HG03575 (cell line): ENCODE results near the gene SRGAP1.
"Not testable (repeated sequence)": the region's sequence is repeated elsewhere in the genome, so short reads cannot be mapped to it uniquely, and the experiment has no call there.

Source experiments
- ATAC-seq: cut with Tn5 transposase; IDR thresholded peaks from one replicate; pipeline ENCODE4 v1.9.1; 2021; ENCODE audit not compliant: unreplicated experiment, insufficient number of reproducible peaks, low FRiP score; ENCODE audit errors: extremely low read depth

SRGAP1 gene

GRCh38 chr12:64122154-64122553 lies 277.7 kb downstream of the SRGAP1 start:
- no peak for ATAC-seq

DNA sequence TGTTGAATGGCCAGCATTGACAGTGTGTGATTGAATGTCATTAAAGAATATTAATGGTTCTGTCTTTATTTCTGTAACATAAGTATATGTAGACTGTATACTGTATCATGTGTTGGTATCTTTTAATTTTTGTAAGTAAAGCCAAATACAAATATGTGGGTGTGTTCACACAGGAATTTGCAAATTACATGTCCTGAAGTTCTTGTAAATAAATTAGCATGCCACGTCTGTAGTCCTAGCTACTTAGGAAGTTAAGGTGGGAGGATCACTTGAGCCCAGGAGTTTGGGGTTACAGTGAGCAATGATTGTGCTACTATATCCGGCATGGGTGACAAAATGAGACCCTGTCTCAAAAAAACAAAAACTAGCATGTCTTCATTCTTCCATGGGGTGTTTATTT lies 278.5 kb downstream of the SRGAP1 start:
- no peak for ATAC-seq

DNA sequence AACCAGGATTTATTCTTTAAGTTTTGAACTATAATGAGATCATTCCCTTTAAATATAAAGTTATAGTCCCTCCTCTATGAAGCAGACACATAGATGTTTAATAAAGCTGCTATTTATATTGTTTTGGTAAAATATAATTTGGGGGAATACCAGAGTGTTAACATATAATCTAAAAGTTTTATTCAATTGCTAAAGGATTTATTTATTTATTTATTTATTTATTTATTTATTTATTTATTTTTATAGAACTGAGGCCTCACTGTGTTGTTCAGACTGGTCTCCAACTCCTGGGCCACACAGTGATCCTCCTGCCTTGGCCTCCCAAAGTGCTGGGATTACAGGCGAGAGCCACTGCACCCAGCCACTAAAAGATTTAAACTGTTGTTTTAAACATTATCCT lies 278.9 kb downstream of the SRGAP1 start:
- ATAC-seq = no peak

GRCh38 chr12:64124511-64125197 lies 280.2 kb downstream of the SRGAP1 start:
- ATAC-seq = no peak

DNA sequence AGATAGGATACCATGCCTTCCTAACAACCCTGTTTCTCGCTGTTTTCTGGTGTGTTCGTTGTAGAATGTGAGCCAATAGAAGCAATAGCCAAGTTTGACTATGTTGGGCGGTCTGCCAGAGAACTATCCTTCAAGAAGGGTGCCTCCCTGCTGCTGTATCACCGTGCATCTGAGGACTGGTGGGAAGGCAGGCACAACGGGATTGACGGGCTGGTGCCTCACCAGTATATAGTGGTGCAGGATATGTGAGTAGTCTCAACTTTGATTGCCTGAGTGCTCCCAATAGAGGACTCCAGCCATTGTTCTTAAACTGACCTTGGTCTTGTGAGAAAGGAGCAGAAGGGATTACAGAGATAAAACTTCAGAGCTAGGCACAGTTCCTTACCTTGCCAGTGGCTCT lies 281.4 kb downstream of the SRGAP1 start:
- no peak for ATAC-seq

DNA sequence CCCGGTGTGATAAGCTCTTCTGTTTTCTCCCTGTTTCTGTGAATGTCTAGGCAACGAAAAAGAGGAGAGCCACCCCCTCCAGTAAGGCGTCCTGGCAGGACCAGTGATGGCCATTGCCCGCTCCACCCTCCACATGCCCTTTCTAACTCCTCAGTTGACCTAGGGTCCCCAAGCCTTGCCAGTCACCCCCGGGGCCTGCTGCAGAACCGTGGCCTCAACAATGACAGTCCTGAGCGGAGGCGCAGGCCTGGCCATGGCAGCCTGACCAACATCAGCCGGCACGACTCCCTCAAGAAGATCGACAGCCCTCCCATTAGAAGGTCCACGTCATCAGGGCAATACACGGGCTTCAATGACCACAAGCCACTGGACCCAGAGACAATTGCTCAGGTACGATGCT lies 283.3 kb downstream of the SRGAP1 start:
- ATAC-seq = no peak

GRCh38 chr12:64128366-64128765 lies 283.9 kb downstream of the SRGAP1 start:
- no peak for ATAC-seq

GRCh38 chr12:64130476-64130875 lies 286.0 kb downstream of the SRGAP1 start:
- ATAC-seq = not testable (repeated sequence)

DNA sequence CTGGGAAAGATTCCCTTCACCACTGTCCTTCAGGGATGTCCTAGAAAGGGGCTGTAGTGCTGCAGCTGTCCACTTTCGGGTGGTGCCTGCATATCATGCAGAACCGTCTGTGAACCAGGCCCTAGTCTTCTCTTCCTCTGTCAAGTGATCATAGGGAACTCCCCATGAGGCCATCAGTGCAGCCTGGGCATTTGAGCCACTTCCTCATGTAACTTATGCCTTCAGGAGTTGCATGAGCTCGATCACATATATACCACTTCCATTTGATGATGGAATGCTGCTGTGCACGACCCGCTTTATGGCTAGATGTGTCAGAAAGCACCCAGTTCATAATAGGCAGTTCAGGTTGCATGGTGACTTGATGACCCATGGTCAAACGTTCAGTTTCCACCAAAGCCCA lies 287.0 kb downstream of the SRGAP1 start:
- not testable (repeated sequence) for ATAC-seq

DNA sequence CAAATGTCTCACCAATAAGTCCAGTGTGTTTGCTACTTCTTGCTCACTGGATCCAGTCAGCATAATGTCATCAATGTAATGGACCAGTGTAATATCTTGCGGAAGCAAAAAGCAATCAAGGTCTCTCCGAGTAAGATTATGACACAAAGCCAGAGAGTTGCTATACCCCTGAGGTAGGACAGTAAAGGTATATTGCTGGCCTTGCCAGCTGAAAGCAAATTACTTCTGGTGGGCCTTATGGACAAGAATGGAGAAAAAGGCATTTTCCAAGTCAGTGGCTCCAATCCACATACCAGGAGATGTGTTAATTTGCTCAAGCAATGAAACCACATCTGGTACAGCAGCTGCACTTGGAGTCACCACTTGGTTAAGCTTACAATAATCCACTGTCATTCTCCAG lies 288.2 kb downstream of the SRGAP1 start:
- ATAC-seq = not testable (repeated sequence)

DNA sequence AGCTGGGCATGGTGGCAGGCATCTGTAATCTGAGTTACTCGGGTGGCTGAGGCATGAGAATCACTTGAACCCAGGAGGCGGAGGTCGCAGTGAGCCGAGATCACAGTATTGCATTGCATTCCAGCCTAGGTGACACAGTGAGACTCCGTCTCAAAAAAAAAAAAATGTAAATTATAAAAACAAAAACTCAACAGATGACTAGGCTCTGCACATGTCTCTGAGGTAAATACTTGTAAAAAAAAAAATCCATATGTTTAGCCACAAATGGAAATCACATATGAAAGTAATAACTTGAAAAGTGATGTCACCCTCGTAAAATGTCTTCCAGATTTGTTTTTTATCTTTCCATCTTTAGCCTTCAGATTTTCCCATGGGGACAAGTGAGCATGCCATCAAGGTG lies 292.6 kb downstream of the SRGAP1 start:
- ATAC-seq = no peak

GRCh38 chr12:64139021-64139420 lies 294.5 kb downstream of the SRGAP1 start:
- no peak for ATAC-seq

GRCh38 chr12:64142382-64142781 lies 297.9 kb downstream of the SRGAP1 start:
- ATAC-seq = no peak

DNA sequence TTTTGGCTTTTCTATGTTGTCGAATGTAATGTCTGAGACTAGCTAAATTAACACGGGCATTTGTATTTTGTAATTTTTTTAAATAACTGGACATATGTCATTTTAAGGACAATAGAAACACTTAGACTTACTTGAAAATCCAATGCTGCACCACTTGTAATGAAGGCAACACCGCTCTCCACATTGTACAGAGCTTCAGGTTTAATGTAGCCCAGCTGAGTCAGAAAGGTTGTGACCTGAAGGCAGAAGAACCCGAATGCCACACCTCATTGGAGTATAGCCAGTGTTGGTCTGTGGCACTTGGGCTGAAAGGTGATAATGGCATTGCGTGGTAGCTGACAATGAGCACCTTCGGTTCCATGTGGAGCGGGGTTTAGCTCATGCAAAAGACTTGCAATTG lies 298.3 kb downstream of the SRGAP1 start:
- no peak for ATAC-seq

DNA sequence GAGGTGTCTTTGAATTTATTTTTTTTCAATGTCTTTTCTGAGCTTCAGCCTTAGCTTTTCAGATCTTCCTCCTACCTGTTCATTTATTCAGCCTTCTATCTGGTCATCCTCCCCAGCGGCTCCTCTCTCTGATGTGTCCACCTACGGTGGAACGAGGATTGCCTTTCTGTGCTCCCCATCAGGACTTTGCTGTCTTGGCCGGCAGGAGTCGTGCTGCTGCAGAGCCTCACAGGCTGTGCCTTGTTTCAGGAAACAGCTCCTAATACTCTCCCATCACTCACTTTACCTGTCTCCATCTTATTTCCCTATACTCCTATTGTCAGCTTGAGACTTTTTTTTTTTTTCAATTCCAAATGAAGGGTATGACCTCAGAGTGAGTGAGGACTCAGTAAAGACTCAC lies 300.7 kb downstream of the SRGAP1 start:
- no peak for ATAC-seq

GRCh38 chr12:64147011-64147631 lies 302.6 kb downstream of the SRGAP1 start:
- no peak for ATAC-seq

GRCh38 chr12:64147875-64148274 lies 303.4 kb downstream of the SRGAP1 start:
- no peak for ATAC-seq

DNA sequence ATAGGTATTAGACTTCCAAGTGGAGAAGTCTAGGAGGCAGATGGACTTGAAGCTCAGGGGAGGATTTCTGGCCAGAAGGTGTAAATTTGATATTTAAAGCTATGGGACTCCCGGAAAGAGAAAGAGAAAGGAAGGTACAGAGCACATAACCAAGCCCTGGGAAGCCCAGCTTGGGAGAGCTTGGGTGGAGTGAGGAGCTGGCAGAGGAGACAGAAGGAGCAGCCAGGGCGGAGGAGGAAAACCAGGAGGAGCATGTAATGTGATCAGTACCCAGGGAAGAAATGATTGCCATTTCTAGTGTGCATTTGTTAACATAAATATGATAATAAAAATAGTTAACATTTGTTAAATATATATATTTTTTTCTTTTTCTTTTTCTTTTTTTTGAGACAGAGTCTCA lies 310.2 kb downstream of the SRGAP1 start:
- ATAC-seq = no peak

DNA sequence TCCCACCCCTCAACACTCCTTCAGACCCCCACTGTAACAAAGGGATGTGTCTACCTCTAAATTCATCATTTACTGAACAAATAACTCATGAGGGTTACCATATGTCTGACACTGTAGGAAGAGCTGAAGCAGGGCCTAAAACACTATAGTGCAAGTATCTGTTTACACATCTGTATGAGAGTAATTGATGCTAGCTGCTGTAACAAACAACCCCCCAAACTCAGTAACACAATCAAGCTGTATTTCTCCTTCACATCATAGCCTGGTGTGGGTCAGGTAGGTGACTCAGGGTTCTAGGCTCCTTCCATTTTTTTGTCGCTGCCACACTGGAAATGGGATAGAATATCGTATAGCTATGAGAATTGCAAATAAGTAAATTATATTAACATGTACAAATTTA lies 312.6 kb downstream of the SRGAP1 start:
- no peak for ATAC-seq

DNA sequence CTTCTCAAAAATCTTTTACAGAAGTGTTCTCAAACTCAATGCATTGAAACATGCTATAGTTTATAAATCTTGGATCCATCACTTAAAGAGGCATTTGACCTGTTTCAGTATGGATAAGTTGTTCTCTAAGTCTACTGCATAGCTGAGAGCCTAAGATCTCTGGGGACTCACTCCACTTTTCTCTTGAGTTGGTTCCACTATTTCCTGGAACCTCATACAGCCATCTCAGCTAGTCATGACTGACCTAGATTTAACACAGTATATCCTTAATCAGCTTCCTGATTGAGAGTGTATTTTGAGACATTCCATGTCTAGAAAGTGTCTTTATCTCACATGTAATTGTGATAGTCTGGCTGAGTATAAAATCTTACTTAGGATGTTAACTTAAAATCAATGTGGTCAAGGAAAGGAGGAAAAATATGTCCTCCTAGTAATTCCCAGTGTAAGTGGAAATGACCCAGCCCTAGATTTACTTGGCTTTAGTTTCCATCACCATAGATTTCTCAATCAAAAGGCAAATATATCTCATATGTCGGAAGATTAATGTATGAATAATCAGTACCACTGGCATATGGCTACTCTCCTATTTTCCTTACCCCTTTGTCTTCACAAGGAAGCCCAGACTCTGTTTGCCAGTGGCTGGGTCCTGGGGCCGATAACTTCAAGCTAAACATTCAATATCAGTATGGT lies 315.7 kb downstream of the SRGAP1 start:
- ATAC-seq = no peak
